K562 (cell line): ENCODE measurements around the gene MEIS2. TPM values are rescaled to one million over a fixed set of nuclear protein-coding genes. Genes with fewer than 3 reads are reported as not detected.

Experiments
- ATAC-seq: fragments of 200-7000 bp; cut with Tn5 transposase; 3 replicates; pipeline ENCODE4 v1.9.1; 2020; ENCODE audit warnings: moderate library complexity
- BruUV-seq: library from RNA; stranded (reverse); fragments of 400-500 nt; replicated peaks from 2 replicates; lab custom pipeline; 2021; lab: Mats Ljungman, UMichigan
- CTCF ChIA-PET: fragments of 300-600 bp; formaldehyde crosslinking; extraction: SDS; loops from one replicate; lab custom pipeline; 2021; ENCODE audit warnings: low intra/inter-chr PET ratio; lab: Yijun Ruan, JAX
- POLR2A ChIA-PET: fragments of 300-600, 350-650 bp; sonication (Branson Sonifier 250); formaldehyde crosslinking; extraction: SDS; loops from one replicate; lab custom pipeline; 2021; ENCODE audit warnings: antibody characterized with exemption, inconsistent platforms; lab: Yijun Ruan, JAX
- DNase-seq, 4 experiments: peaks; one replicate each; pipeline versions ENCODE4 v3.0.0 to v3.0.0-alpha.2; 2011 to 2018; ENCODE audit warnings: low spot score in 3 of 4, mixed read lengths in 3 of 4; ENCODE audit errors: extremely low read depth in 1 of 4
- FAIRE-seq: peaks from 2 replicates; lab custom pipeline; 2011; peaks lifted over from hg19 to GRCh38; lab: Jason Lieb, UNC
- H2AFZ ChIP-seq: 2 replicates; pipeline ENCODE4 v1.6.0; 2011; ENCODE audit warnings: low read depth, low read length, control low read depth, inconsistent platforms
- H3K27ac ChIP-seq: fragments of 200-600 bp; 3 replicates; pipeline ENCODE4 v1.8.0; 2011; ENCODE audit warnings: low read depth, mild to moderate bottlenecking, control low read depth, inconsistent platforms, low read length, moderate library complexity, mixed read lengths; ENCODE audit errors: extremely low read depth
- H3K27me3 ChIP-seq, 2 experiments: fragments of 300-600 bp in 1 of 2; 2 replicates in 1 of 2; 3 replicates in 1 of 2; pipeline versions ENCODE4 v1.6.0 to v1.8.0; 2011; ENCODE audit warnings: inconsistent platforms in 2 of 2, low read length in 2 of 2, mild to moderate bottlenecking in 1 of 2, mixed read lengths in 1 of 2, moderate library complexity in 1 of 2; ENCODE audit not compliant: control insufficient read depth in 2 of 2, insufficient read depth in 2 of 2
- H3K36me3 ChIP-seq: fragments of 300-600 bp; 3 replicates; pipeline ENCODE4 v1.8.0; 2011; ENCODE audit warnings: mild to moderate bottlenecking, low read length, inconsistent platforms; ENCODE audit not compliant: control insufficient read depth, insufficient read depth
- H3K4me1 ChIP-seq, 2 experiments: fragments of 200-600 bp in 1 of 2; replicated peaks in 1 of 2; 2 replicates in 1 of 2; 3 replicates in 1 of 2; pipeline versions ENCODE4 v1.5.1 to v1.8.0; 2011; ENCODE audit warnings: inconsistent platforms in 2 of 2, low read length in 2 of 2, mild to moderate bottlenecking in 1 of 2, mixed read lengths in 1 of 2, moderate library complexity in 1 of 2; ENCODE audit not compliant: control insufficient read depth in 2 of 2, insufficient read depth in 2 of 2
- H3K4me2 ChIP-seq: 2 replicates; pipeline ENCODE4 v1.6.1; 2011; ENCODE audit warnings: low read length, control low read depth, inconsistent platforms, mixed read lengths; ENCODE audit not compliant: insufficient read depth
- H3K4me3 ChIP-seq: fragments of 200-600 bp; sonication (generic), shearing (Covaris generic); 2 replicates; pipeline ENCODE4 v1.5.1; 2016; ENCODE audit warnings: control low read depth, inconsistent platforms
- H3K79me2 ChIP-seq: fragments of 200-600 bp; 3 replicates; pipeline ENCODE4 v1.8.0; 2011; ENCODE audit warnings: low read length, inconsistent platforms; ENCODE audit not compliant: control insufficient read depth, insufficient read depth
- H3K9ac ChIP-seq, 2 experiments: 2 replicates each; pipeline versions ENCODE4 v1.6.0 to v1.6.1; 2011; ENCODE audit warnings: low read depth in 2 of 2, low read length in 2 of 2, control low read depth in 1 of 2, inconsistent platforms in 1 of 2, mild to moderate bottlenecking in 1 of 2, mixed read lengths in 1 of 2; ENCODE audit not compliant: insufficient read depth in 1 of 2
- H3K9me1 ChIP-seq: one replicate; pipeline ENCODE4 v1.6.0; 2011; ENCODE audit warnings: inconsistent platforms, mild to moderate bottlenecking, low read length, moderate library complexity; ENCODE audit not compliant: control insufficient read depth, insufficient read depth
- H3K9me3 ChIP-seq: replicated peaks from 2 replicates; pipeline ENCODE4 v1.5.1; 2011; ENCODE audit warnings: low read depth, low read length, inconsistent platforms; ENCODE audit not compliant: control insufficient read depth, insufficient read depth
- H4K20me1 ChIP-seq: replicated peaks from 2 replicates; pipeline ENCODE4 v1.6.1; 2011; ENCODE audit warnings: low read length, inconsistent platforms, mixed read lengths; ENCODE audit not compliant: control insufficient read depth, insufficient read depth
- AFF4 ChIP-seq: sonication (generic); formaldehyde crosslinking; IDR thresholded peaks from 2 replicates; pipeline ENCODE4 v1.8.0; 2023; ENCODE audit warnings: mild to moderate bottlenecking, missing genetic modification reagents
- CAMTA2 ChIP-seq: fragments of 250-450 bp; sonication (Bioruptor Pico); conservative IDR thresholded peaks from 2 replicates; pipeline ENCODE4 v1.5.1; 2022
- FOXJ3 ChIP-seq: sonication (generic); formaldehyde crosslinking; IDR thresholded peaks from 2 replicates; pipeline ENCODE4 v1.4.0; 2020; ENCODE audit warnings: mild to moderate bottlenecking, missing genetic modification reagents
- IRF1 ChIP-seq: sonication (generic); formaldehyde crosslinking; IDR thresholded peaks from 2 replicates; pipeline ENCODE4 v1.8.0; 2022; ENCODE audit warnings: missing genetic modification reagents, mild to moderate bottlenecking, borderline replicate concordance
- JUND ChIP-seq, 2 experiments: IDR thresholded peaks; 2 replicates in 1 of 2; 3 replicates in 1 of 2; pipeline ENCODE4 v1.6.1; 2011; ENCODE audit warnings: borderline replicate concordance in 2 of 2, low read depth in 2 of 2, low read length in 2 of 2, improper control_type of control experiment in 1 of 2, missing biosample characterization in 1 of 2, missing genetic modification characterization in 1 of 2, missing genetic modification reagents in 1 of 2
- SMAD2 ChIP-seq: fragments of 150-350 bp; IDR thresholded peaks from 2 replicates; pipeline ENCODE4 v1.6.1; 2014; ENCODE audit warnings: low read depth, mild to moderate bottlenecking, low read length
- ZNF175 ChIP-seq: fragments of 200-800 bp; sonication (Bioruptor generic); IDR thresholded peaks from 2 replicates; pipeline ENCODE4 v1.6.1; 2016; ENCODE audit warnings: low read depth, mild to moderate bottlenecking, missing genetic modification characterization, missing compliant biosample characterization
- ZNF274 ChIP-seq: IDR thresholded peaks from 2 replicates; pipeline ENCODE4 v1.6.1; 2011; ENCODE audit warnings: low read depth, mild to moderate bottlenecking, low read length, moderate library complexity, borderline replicate concordance
- ZNF395 ChIP-seq: fragments of 200-800 bp; sonication (Bioruptor generic); IDR thresholded peaks from 2 replicates; pipeline ENCODE4 v1.6.1; 2017; ENCODE audit warnings: missing genetic modification characterization, missing compliant biosample characterization
- ZNF699 ChIP-seq: fragments of 250-450 bp; sonication (Bioruptor Pico); IDR thresholded peaks from 2 replicates; pipeline ENCODE4 v1.8.0; 2021; ENCODE audit warnings: mild to moderate bottlenecking, moderate library complexity; ENCODE audit not compliant: insufficient replicate concordance
- WGBS: fragments of 100-300 bp; shearing (Covaris generic); methylation state at CpG from one replicate; pipeline ENCODE4 v1.1.6; 2016; ENCODE audit warnings: low coverage, mixed read lengths; ENCODE audit not compliant: insufficient coverage; ENCODE audit errors: missing lambda C conversion rate; 5-methylcytosine and 5-hydroxymethylcytosine counted together
- in situ Hi-C: fragments of 300-500 bp; cut with MboI; formaldehyde crosslinking; loops from 4 replicates; pipeline ENCODE4 v1.15.0; 2018; ENCODE audit warnings: inconsistent platforms, mixed read lengths
- intact Hi-C: fragments of 100-400 bp; cut with micrococcal nuclease; formaldehyde crosslinking; loops from 2 replicates; pipeline ENCODE4 v1.14.2; 2022
- polyA plus RNA-seq, 8 experiments: library from polyadenylated mRNA; depleted of rRNA in 4 of 8; stranded (reverse) in 5 of 8; unstranded in 3 of 8; fragments of >200 nt; fragmentation: Nextera tagmentation in 2 of 8; fragmentation: Illumina TruSeq in 1 of 8; extraction: Ambion mirVana in 2 of 8; extraction: Trizol in 1 of 8; gene quantifications; 2 replicates each; pipeline versions ENCODE4 v1.2.1 to v1.2.3, GENCODE V29; 2011 to 2014; ENCODE audit warnings: inconsistent platforms in 1 of 8, missing spikeins in 1 of 8
- total RNA-seq, 7 experiments: library from RNA; depleted of rRNA in 6 of 7; stranded (reverse); fragments of >200 nt in 6 of 7; fragmentation: Illumina TruSeq in 2 of 7; extraction: Trizol in 2 of 7; gene quantifications; 2 replicates each; pipeline versions ENCODE4 v1.2.1 to v1.2.3, GENCODE V29; 2011 to 2021; ENCODE audit warnings: low replicate concordance in 1 of 7
- TF ChIP-seq, protein P1 (sequence below): fragments of 450-650 bp; IDR thresholded peaks from 2 replicates; pipeline ENCODE4 v1.6.1; 2016; ENCODE audit warnings: mild to moderate bottlenecking

Gene MEIS2
- total and polyA plus RNA-seq, 9 of the 15 experiments (the other 6 are each of a cell fraction or from before 2014, with no cell fraction given): 7.5 to 64.2 (median 22.3) TPM

GRCh38 chr15:36996538-36997181, 103.7 kb downstream of the MEIS2 start (continued):
- TF ChIP-seq AFF4 (CRISPR knock-in tag): no peak
- TF ChIP-seq ZNF274: no peak
- no peak for TF ChIP-seq JUND (IDR thresholded peaks at IDR 0.05; ENCODE audit: borderline replicate concordance, low read depth, low read length)
- TF ChIP-seq JUND (tag; IDR thresholded peaks at IDR 0.05; ENCODE audit: borderline replicate concordance, low read depth, low read length): no peak

GRCh38 chr15:36996121-36996520, 104.2 kb downstream of the MEIS2 start:
- Histone ChIP-seq H3K27me3 (no peaks in the 10 kb centered on the region), H3K9me1 (no peaks in the 10 kb centered on the region), H3K79me2 (no peaks in the 10 kb centered on the region), H3K9me3 (no peaks in the 10 kb centered on the region), H2AFZ (no peak overlapping the region), H3K36me3 (0 out of 3 replicates have a peak, but pooled peaks cover 4% of the 10 kb centered on the region), H3K9ac (no peak overlapping the region), H3K4me1 (no peaks in the 10 kb centered on the region), H3K27ac (no peak overlapping the region), H3K4me2 (no peak overlapping the region), H3K4me3 (no peak overlapping the region), H4K20me1 (no peaks in the 10 kb centered on the region)
- no peak for ATAC-seq
- ChIA-PET POLR2A (interaction anchor here (1.0 kb wide), 1 partner anchor 10 kb away, joined by 3 read pairs; no protein-coding TSS in a partner anchor), CTCF (no interaction called here)
- 87% methylated on average over 2 of the region's 2 CpGs for WGBS
- intact Hi-C loops (no loop called here), in situ Hi-C loops (no loop called here)
- DNase-seq: no peak
- FAIRE-seq: no peak
- BruUV-seq: no TSS peak
- TF ChIP-seq CAMTA2 (CRISPR knock-in tag): no peak
- TF ChIP-seq ZNF395 (CRISPR knock-in tag): no peak
- no peak for TF ChIP-seq ZNF175 (CRISPR knock-in tag)
- TF ChIP-seq, protein P1, sequence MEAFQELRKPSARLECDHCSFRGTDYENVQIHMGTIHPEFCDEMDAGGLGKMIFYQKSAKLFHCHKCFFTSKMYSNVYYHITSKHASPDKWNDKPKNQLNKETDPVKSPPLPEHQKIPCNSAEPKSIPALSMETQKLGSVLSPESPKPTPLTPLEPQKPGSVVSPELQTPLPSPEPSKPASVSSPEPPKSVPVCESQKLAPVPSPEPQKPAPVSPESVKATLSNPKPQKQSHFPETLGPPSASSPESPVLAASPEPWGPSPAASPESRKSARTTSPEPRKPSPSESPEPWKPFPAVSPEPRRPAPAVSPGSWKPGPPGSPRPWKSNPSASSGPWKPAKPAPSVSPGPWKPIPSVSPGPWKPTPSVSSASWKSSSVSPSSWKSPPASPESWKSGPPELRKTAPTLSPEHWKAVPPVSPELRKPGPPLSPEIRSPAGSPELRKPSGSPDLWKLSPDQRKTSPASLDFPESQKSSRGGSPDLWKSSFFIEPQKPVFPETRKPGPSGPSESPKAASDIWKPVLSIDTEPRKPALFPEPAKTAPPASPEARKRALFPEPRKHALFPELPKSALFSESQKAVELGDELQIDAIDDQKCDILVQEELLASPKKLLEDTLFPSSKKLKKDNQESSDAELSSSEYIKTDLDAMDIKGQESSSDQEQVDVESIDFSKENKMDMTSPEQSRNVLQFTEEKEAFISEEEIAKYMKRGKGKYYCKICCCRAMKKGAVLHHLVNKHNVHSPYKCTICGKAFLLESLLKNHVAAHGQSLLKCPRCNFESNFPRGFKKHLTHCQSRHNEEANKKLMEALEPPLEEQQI: no peak
- TF ChIP-seq IRF1 (CRISPR knock-in tag): no peak
- no peak for TF ChIP-seq ZNF699 (CRISPR knock-in tag)
- TF ChIP-seq FOXJ3 (CRISPR knock-in tag): no peak
- TF ChIP-seq SMAD2: no peak
